Stimulated activated CD4-positive, alpha-beta T cell treated with anti-CD3 and anti-CD28 coated beads, Interleukin-4, amount 100 ng/mL, for 4 hours (primary cell): ENCODE measurements around the gene P2RY2.

ENCODE experiments used
- DNase-seq, 2 experiments: peaks; one replicate each; pipeline ENCODE4 v3.0.0-alpha.2; 2020

P2RY2 gene

GRCh38 chr11:73218106-73218829 is at the start of gene P2RY2:
Gene P2RY2 (plus strand): TSS chr11:73218281. CDS start chr11:73234160, 15,879 bp downstream.
- peak in 1 of 2 experiments; percentile 33 for DNase-seq

GRCh38 chr11:73168925-73169579 is 49.0 kb upstream of the P2RY2 start:
- no peak for DNase-seq

GRCh38 chr11:73170140-73170539 is 47.9 kb upstream of the P2RY2 start:
- DNase-seq: no peak

GRCh38 chr11:73171436-73172161 is 46.5 kb upstream of the P2RY2 start:
- DNase-seq: no peak

- DNase-seq: no peak
Measured at GRCh38 chr11:73172992-73173656, 45.0 kb upstream of the P2RY2 start.

- DNase-seq: no peak
Measured at GRCh38 chr11:73173755-73174494, 44.2 kb upstream of the P2RY2 start.

- no peak for DNase-seq
Measured at GRCh38 chr11:73174495-73174791, 43.6 kb upstream of the P2RY2 start.

- DNase-seq: no peak
Measured at GRCh38 chr11:73175551-73176144, 42.4 kb upstream of the P2RY2 start.

- DNase-seq: no peak
Measured at GRCh38 chr11:73176145-73176873, 41.8 kb upstream of the P2RY2 start.

- no peak for DNase-seq
Measured at GRCh38 chr11:73176874-73177155, 41.3 kb upstream of the P2RY2 start.

GRCh38 chr11:73177380-73177777 is 40.7 kb upstream of the P2RY2 start:
- no peak for DNase-seq

- DNase-seq: peak; percentile 73 to 75
Measured at GRCh38 chr11:73177778-73178539, 40.1 kb upstream of the P2RY2 start.

- DNase-seq: no peak
Measured at GRCh38 chr11:73178681-73179080, 39.4 kb upstream of the P2RY2 start.

- DNase-seq: no peak
Measured at GRCh38 chr11:73182824-73183321, 35.2 kb upstream of the P2RY2 start.

- DNase-seq: peak; percentile 21 to 44
Measured at GRCh38 chr11:73184953-73185671, 33.0 kb upstream of the P2RY2 start.

- no peak for DNase-seq
Measured at GRCh38 chr11:73185680-73186293, 32.3 kb upstream of the P2RY2 start.

GRCh38 chr11:73186294-73186850 is 31.7 kb upstream of the P2RY2 start:
- DNase-seq: no peak

- DNase-seq: no peak
Measured at GRCh38 chr11:73186886-73187285, 31.2 kb upstream of the P2RY2 start.

GRCh38 chr11:73187854-73188253 is 30.2 kb upstream of the P2RY2 start:
- no peak for DNase-seq
